HG03439 (cell line): ENCODE data around the gene RNASEH1.

Source experiments
- ATAC-seq: cut with Tn5 transposase; IDR thresholded peaks from one replicate; pipeline ENCODE4 v1.9.1; 2021; ENCODE audit warnings: mild to moderate bottlenecking, moderate library complexity; ENCODE audit not compliant: unreplicated experiment

Gene RNASEH1

DNA sequence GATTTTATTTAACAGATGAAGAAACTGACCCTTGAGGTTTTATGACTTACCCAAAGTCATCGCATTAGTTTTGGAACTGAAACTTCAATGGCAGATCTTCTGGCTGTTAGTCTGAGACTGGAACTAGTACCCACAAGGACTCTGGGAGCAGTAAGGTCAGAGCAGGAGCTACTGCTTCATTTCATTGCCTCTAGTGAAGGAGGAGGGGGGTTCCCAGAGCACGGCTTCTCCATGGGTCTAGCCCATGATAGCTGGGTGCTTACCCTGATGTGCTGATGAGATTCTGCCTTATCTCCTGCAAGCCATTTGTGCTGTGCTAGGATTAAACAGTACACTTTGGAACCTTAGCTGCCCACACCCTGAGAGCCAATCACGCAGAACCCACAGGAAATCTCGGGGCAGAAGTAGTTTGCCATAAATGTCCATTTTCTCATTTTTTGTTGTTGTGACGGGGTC is 5.4 kb upstream of the RNASEH1 start:
- peak; percentile 34 for ATAC-seq

DNA sequence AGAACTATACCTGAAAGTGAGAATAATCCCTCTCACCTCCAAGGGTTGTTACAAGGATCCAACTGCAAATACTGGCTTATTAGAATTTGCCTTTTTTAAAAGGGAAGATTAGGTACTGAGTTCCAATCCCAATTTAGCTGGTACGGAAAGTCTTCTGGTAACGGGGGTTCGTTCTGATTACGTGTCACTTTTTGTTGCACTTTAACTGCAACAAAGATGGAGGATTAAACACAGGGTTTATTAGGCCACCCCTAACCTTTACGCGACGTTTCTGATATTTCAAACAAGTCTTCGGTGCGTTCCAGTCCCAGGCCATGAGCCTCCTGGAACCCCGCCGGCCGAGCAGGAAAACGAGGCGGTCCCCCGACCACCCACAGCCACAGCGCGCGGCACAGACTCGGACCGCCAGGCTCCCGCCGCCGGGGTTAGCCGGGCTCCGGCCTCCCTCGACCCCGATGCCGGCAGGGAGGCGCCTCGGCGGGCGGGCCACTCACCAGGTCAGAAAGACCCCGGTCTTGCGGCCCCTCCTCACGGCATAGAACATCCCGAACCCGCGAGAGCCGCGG is 411 bp downstream of the RNASEH1 start:
- ATAC-seq, result peak; percentile 31

DNA sequence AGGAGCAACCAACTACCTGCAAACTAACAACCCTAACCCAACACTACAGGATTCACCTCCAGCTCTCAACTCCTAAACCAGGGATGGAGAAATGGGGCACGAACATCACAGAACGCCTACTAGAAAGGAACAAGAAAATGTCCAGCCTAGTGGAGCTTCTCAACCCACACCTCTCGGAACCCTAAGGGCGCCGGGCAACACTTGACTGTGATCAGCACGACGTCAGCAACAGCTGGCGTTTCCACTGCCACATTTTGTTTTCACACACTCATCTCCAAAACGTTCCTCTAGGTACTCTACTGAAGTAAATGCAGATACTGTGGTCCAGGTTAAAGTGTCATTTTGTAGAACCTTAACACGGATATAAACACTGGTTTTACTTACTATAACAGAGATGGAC is 4.2 kb downstream of the RNASEH1 start:
- no peak for ATAC-seq

DNA sequence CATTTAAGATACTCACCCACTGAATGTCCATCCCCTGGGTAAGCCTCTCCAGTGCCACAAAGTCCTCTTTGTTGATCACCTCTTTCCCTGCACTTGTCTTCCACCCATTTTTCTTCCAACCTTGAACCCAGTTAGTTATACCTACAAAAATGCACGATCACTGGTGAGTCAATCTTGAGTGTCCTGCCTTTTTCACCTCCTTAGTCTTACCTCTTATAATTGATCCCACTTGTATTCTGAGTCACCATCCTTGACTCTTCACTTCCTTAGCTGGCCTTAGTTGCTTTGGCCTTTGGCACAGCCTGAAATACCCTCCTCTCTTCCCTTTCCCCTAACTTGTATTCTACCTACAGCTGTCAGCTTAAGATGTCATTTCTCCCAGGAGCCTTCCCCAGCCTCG is 10.2 kb downstream of the RNASEH1 start:
- no peak for ATAC-seq

DNA sequence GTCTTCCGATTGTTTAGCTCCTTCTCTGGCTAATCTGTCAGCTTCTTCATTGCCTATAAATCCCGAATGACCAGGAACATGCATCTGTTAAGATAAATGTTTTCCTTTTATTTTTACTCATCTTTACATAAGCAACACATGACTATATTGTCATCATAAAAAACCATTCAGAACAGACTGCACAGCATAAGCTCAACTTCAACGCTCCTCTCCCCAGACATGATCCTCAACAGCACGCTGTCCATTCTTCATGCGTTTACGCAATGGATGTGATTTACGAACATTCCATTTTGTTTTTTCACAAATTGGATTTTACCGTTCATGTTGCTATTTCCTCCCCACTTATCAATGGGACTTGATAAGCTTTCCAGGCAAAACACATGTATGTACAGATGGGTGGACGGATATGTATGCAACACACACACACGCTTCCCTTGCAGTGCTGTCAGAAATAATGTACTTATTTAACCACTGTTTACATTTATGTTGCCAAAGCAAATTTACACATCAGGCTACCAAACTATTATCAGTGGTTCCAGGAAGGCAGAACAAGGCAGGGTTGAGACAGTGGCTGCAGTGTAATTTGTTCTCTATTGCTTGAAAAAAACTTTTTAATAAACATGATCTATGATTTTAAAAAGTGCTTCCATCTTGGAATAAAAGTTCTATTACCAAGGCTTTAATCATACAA is 12.2 kb downstream of the RNASEH1 start:
- ATAC-seq, result no peak

DNA sequence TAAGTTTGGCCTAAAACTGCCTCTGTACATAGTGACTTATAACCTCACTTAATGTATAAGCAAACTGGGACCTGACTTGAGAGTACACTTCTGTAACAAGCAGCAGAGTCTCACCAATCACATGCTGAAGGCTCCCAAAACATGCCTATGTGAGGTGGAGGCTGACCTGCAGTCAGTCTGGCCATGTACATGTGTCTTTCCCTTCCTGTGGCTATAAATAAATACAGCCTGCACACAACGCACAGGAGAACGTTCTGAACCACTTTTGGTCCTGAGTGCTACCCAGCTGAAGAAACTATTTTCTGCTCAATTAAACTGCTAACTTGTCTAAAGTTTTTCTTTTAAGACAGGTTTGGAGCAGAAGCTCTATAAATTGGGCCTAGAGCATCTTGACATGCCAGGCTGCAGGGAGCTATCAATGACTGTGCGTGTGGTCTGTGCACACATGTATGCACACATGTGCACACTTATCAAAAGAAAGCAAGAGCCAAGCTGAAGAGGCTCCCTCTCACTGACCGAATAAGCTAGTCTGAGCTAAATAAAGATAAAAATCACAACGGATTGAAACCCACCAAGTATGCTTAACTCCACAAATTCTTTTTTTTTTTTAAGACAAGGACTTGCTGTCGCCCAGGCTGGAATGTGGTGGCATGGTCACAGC is 15.0 kb downstream of the RNASEH1 start:
- ATAC-seq, result no peak

DNA sequence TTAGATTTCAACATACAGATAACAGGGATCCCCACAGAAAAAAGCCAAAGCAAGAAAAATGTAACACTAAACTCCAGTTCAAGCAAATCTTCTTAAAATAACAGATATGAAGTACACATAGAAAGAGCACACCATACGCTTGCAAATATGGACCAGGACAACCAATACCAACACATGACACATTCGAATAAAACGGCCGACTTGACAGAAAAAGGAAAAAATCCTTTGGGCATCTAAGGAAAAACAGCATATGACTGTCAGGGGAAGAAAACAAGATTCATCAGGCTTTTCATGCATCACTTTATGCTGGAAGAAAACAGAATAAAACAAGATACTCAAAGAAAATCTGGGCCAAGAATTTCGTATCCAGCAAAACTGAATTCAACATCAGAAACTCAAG is 16.0 kb downstream of the RNASEH1 start:
- no peak for ATAC-seq

DNA sequence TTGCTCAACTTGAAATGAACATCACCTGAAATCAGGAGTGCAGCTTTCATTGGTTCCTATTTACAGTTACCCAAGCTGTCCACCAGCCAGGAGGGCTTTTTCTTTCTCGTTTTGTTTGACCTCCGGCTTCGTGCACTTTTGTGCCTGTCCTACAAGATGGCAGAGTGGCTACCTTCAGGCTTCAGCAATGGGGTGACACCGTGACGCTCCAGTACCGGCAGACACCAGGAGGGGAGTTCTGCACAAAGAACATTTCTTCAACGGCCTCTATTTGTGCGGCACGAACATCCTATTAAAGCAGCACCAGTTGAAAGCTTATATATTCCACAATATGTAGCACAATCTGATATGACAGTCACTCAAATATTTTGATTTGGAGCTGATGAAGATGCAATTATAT is 18.3 kb downstream of the RNASEH1 start:
- ATAC-seq, result no peak

DNA sequence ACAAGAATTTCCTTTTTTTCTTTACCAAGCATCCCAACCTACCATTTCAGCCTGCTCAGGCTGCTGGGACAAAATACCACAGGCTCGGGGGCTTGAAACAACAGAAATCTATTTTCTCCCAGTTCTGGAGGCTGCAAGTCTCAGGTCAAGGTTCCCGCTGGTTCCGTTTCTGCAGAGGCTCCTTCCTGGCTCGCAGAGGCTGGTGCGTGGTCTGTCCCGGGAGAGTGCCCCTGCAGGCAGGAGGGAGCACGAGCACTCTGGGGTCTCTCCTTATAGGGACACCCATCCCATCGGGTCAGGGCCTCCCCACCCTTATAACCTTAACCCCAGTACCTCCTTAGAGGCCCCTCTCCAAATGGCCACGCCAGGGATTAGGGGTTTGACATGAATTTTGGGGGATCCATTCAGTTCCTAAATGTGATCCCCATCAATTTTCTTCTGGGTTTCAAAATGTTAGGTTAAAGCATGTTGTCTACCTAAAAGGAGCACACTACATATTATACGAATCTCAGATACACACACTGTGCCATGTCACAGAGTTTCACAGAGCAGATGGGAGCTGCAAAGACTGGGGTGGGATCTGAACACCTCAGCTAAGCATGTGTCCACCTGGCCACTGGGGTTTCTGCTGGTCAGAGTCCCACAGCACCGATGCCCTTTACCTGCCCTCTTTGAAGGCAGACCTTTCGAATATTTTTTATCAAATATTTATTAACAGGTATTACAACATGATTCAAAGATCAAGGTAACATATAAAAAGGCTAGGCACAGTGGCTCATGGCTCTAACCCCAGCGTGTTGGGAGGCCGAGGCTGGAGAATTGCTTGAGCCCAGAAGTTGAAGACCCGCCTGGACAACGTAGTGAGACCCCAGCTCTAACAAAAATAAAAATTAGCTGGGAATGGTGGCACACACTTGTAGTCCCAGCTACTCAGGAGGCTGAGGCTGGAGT is 21.2 kb downstream of the RNASEH1 start:
- ATAC-seq, result no peak

DNA sequence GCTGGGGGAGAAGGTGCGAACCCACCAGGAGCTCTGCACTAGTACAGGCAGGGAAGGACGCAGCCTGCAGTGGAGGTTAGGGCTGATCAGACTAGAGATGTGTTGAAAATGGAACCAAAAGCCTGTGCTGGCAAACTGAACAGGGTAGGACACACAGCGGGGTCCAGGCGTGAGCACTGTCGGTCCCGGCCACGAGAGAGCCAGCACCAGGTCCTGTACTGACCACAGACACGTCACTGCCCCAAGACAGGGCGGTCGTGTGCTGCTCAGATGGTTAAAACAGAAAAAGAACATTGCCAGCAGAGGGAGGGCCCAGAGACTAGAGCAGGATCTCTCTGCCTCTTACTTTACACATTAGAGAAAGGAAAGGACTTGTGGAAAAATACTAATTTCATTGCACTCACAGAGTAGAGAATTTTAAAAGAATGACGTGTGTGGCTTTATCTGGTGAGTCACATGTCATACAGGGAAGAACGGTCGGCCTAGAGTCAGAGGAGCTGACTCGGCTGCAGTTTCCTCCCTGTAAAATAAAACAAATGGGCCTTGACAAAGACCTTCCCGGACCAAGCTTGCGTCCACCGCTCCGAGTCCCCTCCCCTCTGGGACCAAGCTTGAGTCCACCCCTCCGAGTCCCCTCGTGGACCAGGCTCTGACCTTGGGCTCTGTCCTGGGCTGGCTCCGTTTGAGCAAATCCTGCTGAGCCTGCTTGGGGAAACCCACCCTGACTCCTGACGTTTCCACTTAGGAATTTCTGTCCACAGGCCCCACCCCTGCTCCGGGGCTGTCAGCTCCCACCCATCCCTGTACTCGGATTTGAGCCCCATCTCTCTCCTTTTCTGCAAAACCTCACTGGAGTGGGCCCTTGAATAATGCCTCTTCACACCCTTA is 22.1 kb downstream of the RNASEH1 start:
- ATAC-seq, result peak; percentile 63

DNA sequence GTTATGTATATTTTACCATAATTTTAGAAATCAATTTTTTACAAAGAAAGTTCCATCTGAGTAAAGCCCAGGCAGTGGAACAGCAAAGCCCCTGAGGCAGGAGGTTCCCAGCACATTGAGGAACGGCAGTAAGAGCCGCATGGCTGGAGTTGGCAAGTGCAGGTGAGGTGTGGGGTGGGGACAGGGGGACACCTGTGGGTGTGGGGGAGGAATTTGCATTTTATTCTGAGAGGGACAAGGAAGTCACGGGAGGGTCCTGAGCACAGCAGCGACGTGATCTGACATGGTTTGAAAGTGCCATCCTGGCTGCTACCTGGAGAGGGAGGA is 22.7 kb downstream of the RNASEH1 start:
- ATAC-seq, result no peak

DNA sequence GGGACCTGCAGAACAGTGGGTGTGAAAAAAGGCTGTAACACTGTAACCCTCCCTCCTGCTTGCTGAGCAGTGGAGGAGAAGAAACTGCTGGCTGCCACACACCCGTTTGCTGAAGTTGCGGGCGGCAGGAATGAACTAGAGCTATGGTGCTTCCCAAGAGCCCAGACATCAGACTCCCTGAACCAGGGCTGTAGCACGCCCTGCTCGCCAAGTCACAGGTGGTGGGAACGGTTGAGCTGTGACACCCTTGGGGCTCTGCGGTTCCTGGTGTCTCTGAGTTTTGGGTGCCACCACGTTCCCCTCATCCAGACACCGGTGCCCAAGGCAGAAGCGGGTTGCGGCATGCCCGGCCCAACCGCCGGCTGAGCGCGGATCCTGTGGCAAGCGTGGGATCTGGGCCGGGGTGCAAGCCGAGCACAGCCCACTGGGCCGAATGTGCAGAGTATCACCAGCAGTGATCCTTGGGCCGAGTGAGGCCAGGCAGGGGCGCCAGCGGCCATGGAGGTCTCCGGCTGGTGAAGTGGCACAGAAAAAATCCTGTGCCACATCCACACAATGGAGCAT is 23.8 kb downstream of the RNASEH1 start:
- no peak for ATAC-seq

DNA sequence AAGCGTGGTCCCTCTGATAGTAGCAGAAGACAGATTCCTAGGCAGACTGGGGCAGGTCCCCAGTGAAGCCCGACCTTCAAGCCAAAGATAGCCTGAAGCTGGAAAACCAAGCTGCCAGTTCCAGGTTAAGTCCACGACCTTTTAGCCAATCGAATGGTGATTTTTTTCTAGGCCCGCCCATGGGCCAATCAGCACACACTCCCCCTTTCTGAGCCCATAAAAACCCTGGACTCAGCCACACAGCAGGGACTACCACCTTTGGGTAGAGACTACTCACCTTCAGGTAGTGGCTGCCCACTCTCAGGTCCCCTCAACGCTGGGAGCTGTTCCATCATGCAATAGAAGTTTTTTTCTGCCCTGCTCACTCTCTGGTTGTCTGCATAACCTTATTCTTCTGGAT is 24.3 kb downstream of the RNASEH1 start:
- ATAC-seq, result no peak

DNA sequence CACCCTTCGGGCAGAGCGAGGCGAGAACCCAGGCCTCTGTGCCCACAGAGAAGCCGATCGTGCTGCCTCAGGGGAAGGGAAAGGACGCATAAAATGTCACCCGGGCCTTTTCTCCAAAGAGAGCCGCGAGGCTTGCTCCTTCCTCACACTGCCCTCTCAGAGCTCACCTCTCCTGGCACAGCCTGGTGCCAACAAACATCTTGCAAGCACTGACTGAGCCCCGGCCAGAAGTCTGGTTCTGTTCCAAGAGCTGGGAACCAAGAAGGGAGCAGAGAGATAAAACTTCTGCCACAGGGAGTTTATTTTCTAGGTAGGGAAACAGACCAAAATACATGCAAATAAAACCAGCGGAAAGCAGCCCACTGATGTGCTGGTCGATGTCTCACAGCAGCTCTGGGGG is 25.2 kb downstream of the RNASEH1 start:
- ATAC-seq, result no peak

DNA sequence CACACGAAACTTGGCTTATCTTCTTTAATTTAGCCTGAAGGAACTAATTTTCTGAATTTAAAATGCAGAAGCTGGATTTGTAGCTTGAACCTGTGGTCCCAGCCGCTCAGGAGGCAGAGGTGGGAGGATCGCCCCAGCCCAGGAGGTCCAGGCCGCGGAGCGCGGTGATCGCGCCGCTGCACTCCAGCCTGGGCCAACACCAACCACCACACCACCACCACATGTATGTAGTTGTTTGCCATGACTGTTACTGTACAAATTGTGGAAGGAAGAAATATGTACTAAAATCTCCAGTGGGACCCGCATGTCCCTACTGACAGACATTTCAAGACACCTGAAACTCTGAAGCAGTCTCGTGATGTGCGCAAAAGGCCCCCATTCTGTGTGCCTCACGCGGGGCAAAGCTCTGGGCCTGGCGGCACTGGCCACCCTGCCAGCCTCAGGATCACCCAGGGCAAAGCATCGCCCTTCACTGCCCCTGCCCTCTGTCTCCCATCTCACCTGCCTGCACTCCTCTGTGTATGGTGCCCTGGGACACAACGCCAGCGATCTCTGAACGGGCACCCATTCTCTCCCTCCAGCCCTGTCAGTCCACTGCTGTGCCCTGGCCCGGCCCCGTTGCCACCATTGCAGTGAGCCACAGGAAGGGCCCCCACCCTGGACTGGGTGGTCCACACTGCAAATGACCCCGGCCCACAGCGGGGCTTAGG is 28.7 kb downstream of the RNASEH1 start:
- no peak for ATAC-seq

DNA sequence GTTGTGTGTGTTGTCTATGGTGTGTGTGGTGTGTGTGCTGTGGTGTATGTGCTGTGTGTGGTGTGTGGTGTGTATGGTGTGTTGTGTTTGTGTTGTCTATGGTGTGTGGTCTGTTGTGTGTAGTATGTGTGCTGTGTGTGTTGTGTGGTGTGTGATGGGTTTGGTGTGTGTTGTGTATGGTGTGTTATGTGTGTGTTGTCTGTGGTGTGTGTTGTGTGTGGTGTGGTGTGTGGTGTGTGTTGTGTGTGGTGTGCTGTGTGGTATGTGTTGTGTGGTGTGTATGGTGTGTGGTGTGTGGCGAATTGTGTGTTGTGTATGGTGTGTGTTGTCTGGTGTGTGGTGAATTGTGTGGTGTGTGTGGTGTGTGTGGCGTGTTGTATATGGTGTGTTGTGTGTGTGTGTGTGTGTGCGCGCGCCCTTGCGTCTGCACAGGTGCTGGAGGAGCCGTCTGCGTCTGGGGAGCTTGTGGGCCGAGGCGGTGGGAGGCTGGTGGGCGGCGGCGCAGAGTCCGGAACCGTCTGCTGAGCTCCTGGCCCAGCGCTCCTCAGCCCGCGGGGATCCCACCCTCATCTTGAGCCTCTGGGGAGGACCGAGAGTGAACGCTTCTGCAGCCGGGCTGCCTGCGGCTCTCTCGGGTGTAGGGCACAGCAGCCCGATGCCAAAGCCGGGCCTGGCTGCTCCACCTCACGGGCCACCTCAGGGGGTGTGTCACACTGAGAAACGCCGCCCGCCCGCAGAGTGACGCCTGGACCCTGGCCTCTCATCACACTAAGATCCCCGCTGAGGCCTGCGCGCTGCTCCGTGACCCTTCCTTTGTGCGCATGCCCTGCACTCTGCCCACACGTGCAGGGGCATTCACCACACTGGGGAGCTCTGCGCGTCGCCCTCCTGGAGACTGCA is 30.0 kb downstream of the RNASEH1 start:
- no peak for ATAC-seq

DNA sequence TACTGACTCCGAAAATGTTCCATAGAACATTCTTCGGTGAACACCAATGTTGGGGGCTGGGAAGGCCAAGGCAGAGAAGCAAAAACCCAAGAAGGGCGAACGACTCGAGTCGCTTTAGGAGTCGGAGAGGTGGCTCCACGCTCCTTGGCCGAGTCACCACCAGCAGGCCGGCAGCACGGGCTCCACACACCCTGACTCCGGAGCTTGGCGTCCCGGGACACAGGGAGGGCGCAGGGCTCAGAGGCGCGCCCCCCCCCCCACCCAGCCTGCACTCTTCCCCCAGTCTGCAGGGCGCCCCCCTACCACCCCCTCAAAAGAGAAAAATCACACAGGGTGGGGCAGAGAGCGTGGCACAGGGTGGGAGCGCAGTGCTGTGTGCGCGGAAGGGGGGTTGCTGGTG is 31.3 kb downstream of the RNASEH1 start:
- no peak for ATAC-seq

DNA sequence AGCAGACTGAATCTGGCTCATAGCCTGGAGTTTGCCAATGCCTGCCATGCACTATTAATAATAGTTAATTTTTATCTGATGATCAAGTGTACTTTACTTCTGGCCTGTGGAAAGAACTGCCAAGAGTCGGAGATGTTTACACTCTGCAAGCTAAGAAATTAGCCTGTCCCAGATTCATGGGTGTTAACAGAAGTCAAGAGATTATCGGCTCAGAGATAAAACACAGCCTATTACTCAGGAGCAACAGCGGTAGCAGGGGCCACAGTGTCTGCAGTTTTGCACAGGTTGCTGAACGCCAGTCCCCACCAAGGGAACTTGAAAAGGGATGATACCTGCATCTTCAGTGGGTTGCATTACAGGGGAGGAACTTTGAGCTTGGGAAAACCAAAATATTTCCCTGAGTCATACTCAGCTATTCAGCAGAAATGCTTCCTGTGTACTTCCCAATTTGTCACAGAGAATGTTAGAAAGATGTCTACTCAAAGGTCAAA is 34.5 kb downstream of the RNASEH1 start:
- ATAC-seq, result no peak
